Daoy (cell line): ENCODE data around the gene OR6P1. TPM values are rescaled to one million over a fixed set of nuclear protein-coding genes. Genes with fewer than 3 reads are reported as not detected.
A peak's percentile ranks its signal among the peaks of the same experiment; 100 is the strongest.

Experiments used
- DNase-seq: peaks from one replicate; pipeline ENCODE4 v3.0.0-alpha.2; 2015; ENCODE audit warnings: low read depth
- total RNA-seq: library from RNA; depleted of rRNA; stranded (reverse); fragments of >200 nt; shearing (Covaris generic); gene quantifications from 2 replicates; pipeline ENCODE4 v1.2.3, GENCODE V29; 2014; rRNA removed

Gene OR6P1
- total RNA-seq: not detected in 2 replicates

GRCh38 chr1:158570480-158570879 lies at the start of gene OR6P1:
OR6P1 (minus strand) TSS chr1:158570580; CDS start chr1:158563604, 6,976 bp downstream.
- no peak for DNase-seq

- DNase-seq: no peak
These were observed 43.4 kb upstream of the OR6P1 start for GRCh38 chr1:158613764-158614163.

DNA sequence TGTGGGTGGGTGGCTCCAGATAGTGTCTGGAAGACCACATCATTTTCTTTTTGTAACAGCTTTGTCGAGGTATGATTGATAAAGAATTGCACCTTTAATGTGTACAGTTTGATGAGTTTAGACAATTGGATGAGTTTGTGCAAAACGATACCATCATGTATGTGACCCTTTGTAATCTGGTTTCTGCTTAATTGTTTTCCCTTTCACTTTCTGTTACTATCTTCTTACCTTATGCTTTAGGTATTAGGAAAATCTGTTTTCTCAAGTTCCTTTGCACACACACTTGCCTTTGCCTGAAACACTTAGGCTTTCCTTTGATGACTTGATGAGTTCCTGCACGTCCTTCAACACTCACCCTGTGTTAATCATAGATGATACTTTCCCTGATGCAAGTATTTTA lies 41.5 kb upstream of the OR6P1 start:
- no peak for DNase-seq

- DNase-seq: no peak
These were observed 36.9 kb upstream of the OR6P1 start for GRCh38 chr1:158607296-158607695.

DNA sequence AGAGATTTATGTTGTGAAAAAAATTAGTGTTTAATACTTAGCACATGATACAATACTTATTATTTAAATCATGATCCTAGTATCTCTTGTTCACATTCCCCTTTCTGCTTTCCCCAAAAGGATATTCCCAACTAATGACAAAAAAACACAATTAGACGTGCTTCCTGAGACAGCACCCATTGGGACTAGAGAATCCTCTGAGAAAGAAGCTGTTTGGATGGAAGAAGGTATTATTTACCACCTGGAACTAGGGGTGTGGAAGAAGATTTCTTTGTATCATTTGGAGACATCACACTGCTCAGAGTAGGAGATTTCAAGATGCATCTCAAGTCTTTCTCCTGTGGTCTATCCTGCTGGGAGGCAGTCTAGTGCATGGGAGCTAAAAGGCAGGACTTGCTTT lies 34.6 kb upstream of the OR6P1 start, which contains the start of gene OR10Z1:
Gene OR10Z1, plus strand, starts transcription at position 301 of the 400 bp plus-strand sequence. CDS start 1,171 bp downstream, outside the sequence.
- DNase-seq: no peak

DNA sequence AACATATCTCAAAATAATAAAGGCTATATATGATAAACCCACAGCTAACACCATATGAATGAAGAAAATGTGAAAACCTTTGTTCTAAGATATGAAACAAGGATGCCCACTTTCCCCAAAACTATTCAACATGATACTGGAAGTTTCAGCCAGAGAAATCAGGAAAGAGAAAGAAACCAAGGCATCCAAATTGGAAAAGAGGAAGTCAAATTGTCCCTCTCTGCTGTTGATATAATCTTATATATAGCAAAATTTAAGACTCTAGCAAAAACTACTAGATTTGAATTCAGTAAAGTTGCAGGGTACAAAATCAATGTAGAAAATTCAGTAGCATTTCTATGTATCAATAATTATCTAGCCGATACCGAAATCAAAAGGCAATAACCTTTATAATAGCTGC lies 30.4 kb upstream of the OR6P1 start:
- DNase-seq: no peak

DNA sequence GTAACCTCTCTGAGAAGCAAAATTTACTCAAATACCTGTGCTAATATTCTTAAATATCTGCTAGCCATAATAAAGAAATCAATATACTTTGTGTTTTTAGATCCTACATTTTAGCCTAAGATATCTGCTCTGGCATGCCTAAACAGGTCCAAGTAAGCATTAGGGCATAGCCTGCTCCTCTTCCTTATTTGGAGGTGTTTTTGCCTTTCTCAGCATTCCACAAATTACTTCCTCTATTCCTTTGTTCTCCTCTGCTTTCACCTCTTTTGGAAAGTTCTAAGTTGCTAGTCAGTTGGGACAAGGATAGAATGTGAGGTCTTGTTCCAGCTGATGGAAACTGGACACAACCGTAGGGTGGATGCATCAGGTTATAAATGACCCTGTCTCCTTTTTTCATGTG lies 16.6 kb upstream of the OR6P1 start:
- DNase-seq: no peak

DNA sequence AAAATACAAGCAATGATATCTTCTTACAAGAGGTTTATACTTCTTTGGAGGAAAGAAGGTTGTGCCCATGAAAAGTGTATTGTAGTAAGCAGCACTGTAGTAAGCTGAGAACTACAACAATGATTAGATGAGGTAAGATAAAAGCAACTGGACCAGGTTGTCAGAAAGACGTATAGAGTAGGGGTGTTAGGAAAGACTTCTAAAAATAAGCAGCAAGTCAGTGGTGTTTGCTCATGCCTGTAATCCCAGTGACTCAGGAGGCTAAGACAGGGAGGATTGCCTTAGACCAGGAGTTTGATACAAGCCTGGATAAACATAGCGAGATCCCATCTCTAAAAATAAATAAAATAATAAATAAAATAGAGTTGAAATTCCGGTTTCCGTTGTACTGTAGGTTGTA lies 13.6 kb upstream of the OR6P1 start:
- DNase-seq: no peak

GRCh38 chr1:158579733-158580132 lies 9.4 kb upstream of the OR6P1 start, which contains the start of gene OR10X1:
OR10X1 (minus strand) TSS chr1:158579899; CDS start chr1:158579899, 0 bp downstream.
- DNase-seq: no peak

DNA sequence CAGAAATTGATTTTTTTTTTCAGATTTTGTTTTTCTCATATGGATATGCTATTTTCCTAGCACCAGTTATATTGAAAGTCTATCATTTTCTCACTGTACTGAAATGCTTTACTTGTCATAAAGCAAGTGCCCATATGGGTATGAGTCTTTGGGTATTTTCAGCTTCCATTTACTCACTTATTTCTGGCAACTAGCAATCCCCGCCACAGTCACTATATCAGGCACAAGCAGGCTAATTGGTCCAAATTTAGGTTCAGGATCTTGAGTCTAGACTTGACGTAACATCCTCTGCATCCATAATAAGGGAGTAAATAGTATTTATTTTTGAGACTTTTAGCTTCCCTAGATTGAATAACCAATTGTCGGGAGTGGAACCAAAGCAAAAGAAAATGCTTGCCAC lies 7.2 kb upstream of the OR6P1 start:
- no peak for DNase-seq

DNA sequence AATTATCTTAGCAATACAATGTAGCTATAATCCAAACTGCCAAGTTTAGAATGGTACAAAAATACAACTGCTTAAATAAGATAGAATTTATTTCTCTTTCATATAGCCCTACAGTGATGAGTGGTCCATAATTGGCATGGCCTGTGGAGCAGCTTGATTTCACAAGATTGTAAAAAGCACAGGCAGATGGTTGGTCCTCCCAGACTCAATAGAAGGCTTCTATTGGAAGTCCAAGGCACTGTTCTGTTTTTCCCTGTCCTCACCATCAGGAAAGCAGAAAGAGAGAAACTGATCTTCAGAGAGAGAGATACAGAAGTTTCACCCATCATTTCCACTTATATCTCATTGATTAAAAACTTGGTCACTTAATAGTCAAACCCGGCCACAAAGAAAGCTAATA lies 1.8 kb upstream of the OR6P1 start:
- no peak for DNase-seq

DNA sequence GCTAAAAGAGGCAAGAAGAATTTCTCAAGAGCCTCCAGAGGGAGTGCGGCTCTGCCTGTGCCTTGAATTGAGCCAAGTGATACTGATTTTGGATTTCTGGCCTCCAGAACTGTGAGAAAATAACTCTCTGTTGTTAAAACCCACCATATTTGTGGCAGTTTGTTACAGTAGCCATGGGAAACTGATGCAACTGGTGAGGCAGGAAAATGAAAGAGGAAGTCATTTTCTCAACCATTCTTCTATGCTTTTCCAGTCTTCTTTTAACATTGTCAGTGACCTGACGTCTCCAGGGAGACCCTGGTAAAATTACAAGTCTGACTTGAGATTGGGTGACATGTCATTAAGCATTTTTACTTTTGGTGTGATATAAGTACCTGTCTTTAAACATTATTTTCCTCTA lies 5.8 kb downstream of the OR6P1 start:
- DNase-seq: no peak

DNA sequence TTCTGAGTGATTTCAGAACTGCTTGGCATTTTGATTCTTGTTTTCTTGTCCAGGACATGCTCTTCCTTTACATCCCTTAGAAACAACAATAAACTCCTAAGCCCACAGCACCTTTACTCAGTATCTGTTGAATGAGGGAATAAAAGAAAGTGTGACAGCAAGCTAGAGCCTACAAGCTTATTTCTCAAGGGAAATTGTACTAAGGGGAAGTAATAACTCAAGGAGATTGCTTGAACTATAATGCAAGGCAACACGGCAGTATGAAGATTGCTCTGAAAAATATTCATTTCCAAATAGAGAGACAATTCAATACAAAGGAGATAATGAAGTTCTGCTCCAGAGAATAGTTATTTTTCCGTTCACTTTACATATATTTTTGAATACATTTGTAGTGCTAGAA lies 6.5 kb downstream of the OR6P1 start:
- DNase-seq: no peak

DNA sequence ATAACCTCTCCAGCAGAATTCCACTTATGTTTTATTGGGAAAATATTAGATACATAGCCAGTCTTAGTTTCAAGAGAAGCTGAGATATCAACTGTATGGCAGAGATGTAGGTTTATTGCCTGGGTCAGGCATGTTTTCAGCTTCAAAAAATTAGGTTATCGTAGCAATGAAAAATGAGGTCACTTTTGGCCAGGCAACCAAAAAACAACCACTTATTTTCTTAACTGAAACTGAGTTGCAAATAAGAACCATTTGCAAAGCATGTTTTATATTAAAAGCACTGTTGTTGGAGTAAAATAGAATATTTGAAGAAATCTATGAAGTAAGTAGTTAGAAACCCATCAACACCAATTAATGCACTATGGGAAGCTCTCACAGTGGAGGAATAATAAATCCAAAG lies 10.7 kb downstream of the OR6P1 start:
- DNase-seq: no peak

- DNase-seq: no peak
These were observed 16.0 kb downstream of the OR6P1 start, which contains the start of gene OR6Y1 for GRCh38 chr1:158554352-158554751. OR6Y1 (minus strand) TSS chr1:158554405; CDS start chr1:158548105, 6,300 bp downstream.

- DNase-seq: peak; percentile 52
These were observed 18.1 kb downstream of the OR6P1 start for GRCh38 chr1:158552296-158552695.

DNA sequence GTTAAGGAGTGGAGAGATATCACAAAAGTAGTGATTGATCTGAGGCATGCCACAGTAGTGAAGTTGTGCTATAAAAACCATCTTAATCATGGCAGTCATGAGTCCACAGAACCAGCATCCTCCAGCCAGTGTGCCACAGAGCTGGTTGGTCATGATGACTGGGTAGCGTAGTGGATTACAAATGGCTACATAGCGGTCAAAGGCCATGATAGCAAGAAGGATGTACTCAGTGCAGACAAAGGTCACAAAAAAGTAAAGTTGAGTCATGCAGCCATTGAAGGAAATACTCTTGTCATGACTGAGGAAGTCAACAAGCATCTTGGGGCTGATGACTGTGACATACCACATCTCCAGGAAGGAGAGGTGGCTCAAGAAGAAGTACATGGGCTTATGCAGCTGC lies 22.8 kb downstream of the OR6P1 start:
- no peak for DNase-seq

- DNase-seq: no peak
These were observed 32.8 kb downstream of the OR6P1 start for GRCh38 chr1:158537609-158538008.

- DNase-seq: no peak
These were observed 35.9 kb downstream of the OR6P1 start for GRCh38 chr1:158534496-158534895.

- no peak for DNase-seq
These were observed 43.1 kb downstream of the OR6P1 start for GRCh38 chr1:158527190-158527815.

DNA sequence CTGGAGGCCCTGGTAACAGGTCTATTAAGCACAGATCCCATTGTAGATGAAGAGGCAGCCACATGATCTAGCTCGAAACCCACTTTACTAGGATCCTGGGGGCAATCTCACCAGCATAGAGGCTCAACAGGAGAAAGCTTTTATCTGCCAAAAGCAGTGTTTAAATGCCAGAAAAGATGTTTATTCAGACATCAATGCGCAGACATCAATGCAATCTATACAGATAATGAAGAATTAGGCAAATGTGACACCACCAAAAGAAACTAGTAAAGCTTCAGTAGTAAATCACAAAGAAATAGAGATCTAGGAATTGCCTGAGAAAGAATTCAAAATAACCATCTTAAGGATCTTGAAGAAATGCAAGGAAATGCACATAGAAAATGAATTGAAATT lies 48.7 kb downstream of the OR6P1 start:
- no peak for DNase-seq

DNA sequence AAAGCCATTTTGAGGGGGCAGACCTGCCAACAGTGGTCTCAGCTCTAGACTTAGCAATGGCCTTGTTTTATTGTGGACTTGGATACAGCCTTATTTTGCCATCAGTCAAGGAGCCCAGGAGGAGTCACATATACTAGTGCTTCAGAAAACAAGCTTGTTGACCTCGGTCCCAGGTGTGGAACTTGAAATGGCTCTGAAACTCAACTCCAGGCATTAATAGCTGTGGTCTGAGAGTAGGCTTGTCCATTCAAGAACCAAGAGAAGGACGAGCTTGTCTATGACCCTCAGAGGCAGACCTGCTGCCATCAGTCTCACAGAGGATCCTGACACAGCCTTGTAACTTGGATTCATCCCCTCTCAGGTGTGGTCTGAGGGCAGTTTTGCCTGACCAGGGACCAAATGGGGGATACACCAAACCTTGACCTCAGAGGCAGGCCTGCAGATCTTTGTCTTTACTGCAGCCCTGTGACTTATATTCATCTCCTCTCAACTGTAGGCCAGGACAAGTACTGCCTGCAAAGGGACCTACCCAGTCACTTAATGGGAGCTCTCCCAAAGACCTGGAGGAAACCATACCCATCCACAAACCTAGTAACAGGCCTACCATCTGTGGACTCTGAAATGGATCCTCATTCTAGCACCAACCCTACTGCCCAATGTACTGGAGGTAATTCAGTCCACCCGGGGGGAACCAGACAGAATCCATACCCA lies 49.3 kb downstream of the OR6P1 start:
- DNase-seq: no peak

- no peak for DNase-seq
These were observed 50.4 kb downstream of the OR6P1 start for GRCh38 chr1:158520021-158520420.
